A549 (cell line): ENCODE measurements around the gene PARD6A.

Experiments used
- CTCF ChIP-seq: fragments of >200 bp; sonication (Bioruptor Twin); formaldehyde crosslinking; IDR thresholded peaks from 3 replicates; pipeline ENCODE4 v1.5.1; 2016
- HMGXB4 ChIP-seq: fragments of 250-450 bp; sonication (Bioruptor Pico); IDR thresholded peaks from 2 replicates; pipeline ENCODE4 v1.5.0; 2021; ENCODE audit warnings: mild to moderate bottlenecking, moderate library complexity, borderline replicate concordance
- POLR2A ChIP-seq: IDR thresholded peaks from 2 replicates; pipeline ENCODE4 v1.6.1; 2012; ENCODE audit warnings: mild to moderate bottlenecking, low read length
- ZFP36 ChIP-seq: fragments of 450-650 bp; IDR thresholded peaks from 2 replicates; pipeline ENCODE4 v1.6.1; 2014; ENCODE audit warnings: borderline replicate concordance; ENCODE audit not compliant: partially characterized antibody

GRCh38 chr16:67701420-67701819 is 40.7 kb downstream of the PARD6A start:
- TF ChIP-seq ZFP36, result no peak
- TF ChIP-seq POLR2A, result no peak
- TF ChIP-seq HMGXB4 (CRISPR knock-in tag), result no peak
- TF ChIP-seq CTCF, result no peak
